HepG2 (cell line): ENCODE data around the gene PTPN2. TPM values are rescaled to one million over a fixed set of nuclear protein-coding genes. Genes with fewer than 3 reads are reported as not detected.

ENCODE experiments used
- ATAC-seq: fragments of 200-7000 bp; cut with Tn5 transposase; 3 replicates; pipeline ENCODE4 v1.9.1; 2020; ENCODE audit warnings: mild to moderate bottlenecking, moderate library complexity
- BruUV-seq: library from RNA; stranded (reverse); fragments of 400-500 nt; replicated peaks from 2 replicates; lab custom pipeline; 2021; lab: Mats Ljungman, UMichigan
- CTCF ChIA-PET: fragments of 300-600 bp; formaldehyde crosslinking; extraction: SDS; loops from one replicate; lab custom pipeline; 2021; ENCODE audit warnings: low total read pairs, inconsistent platforms, low intra/inter-chr PET ratio; lab: Yijun Ruan, JAX
- POLR2A ChIA-PET: fragments of 350-600 bp; sonication (Branson Sonifier 250); formaldehyde crosslinking; loops from one replicate; lab custom pipeline; 2020; ENCODE audit warnings: antibody characterized with exemption, inconsistent platforms; lab: Yijun Ruan, JAX
- DNase-seq: peaks from one replicate; pipeline ENCODE4 v3.0.0-alpha.2; 2015; ENCODE audit warnings: low spot score
- FAIRE-seq: peaks from 3 replicates; lab custom pipeline; 2011; peaks lifted over from hg19 to GRCh38; lab: Jason Lieb, UNC
- H2AFZ ChIP-seq: one replicate; pipeline ENCODE4 v1.6.1; 2011; ENCODE audit warnings: low read length, inconsistent platforms
- H3K27ac ChIP-seq: fragments of 300-600 bp; 3 replicates; pipeline ENCODE4 v1.8.0; 2011; ENCODE audit warnings: mixed run types, mild to moderate bottlenecking, mixed read lengths, low read length, inconsistent platforms; ENCODE audit not compliant: insufficient read depth; ENCODE audit errors: extremely low read length
- H3K27me3 ChIP-seq, 2 experiments: fragments of 200-600 bp in 1 of 2; 2 replicates in 1 of 2; 3 replicates in 1 of 2; pipeline versions ENCODE4 v1.6.0 to v1.8.0; 2011; ENCODE audit warnings: low read length in 2 of 2, mild to moderate bottlenecking in 2 of 2, moderate library complexity in 2 of 2, inconsistent platforms in 1 of 2; ENCODE audit not compliant: insufficient read depth in 2 of 2, control insufficient read depth in 1 of 2
- H3K36me3 ChIP-seq, 2 experiments: fragments of 200-600 bp in 1 of 2; replicated peaks in 1 of 2; 2 replicates in 1 of 2; 3 replicates in 1 of 2; pipeline versions ENCODE4 v1.5.1 to v1.8.0; 2011; ENCODE audit warnings: low read length in 2 of 2, inconsistent platforms in 1 of 2; ENCODE audit not compliant: insufficient read depth in 2 of 2, control insufficient read depth in 1 of 2
- H3K4me1 ChIP-seq: 2 replicates; pipeline ENCODE4 v1.5.1; 2012; ENCODE audit warnings: low read length, inconsistent platforms; ENCODE audit not compliant: insufficient read depth
- H3K4me2 ChIP-seq: 2 replicates; pipeline ENCODE4 v1.6.0; 2011; ENCODE audit warnings: low read depth, low read length, inconsistent platforms
- H3K4me3 ChIP-seq, 3 experiments: fragments of 200-600 bp in 1 of 3; sonication (generic), shearing (Covaris generic) in 1 of 3; replicated peaks in 1 of 3; 2 replicates each; pipeline ENCODE4 v1.5.1; 2011 to 2016; ENCODE audit warnings: low read length in 3 of 3, inconsistent platforms in 2 of 3, low read depth in 2 of 3, mild to moderate bottlenecking in 2 of 3, control low read depth in 1 of 3, mixed read lengths in 1 of 3; ENCODE audit not compliant: insufficient read depth in 1 of 3
- H3K79me2 ChIP-seq: one replicate; pipeline ENCODE4 v1.6.1; 2011; ENCODE audit warnings: low read length, inconsistent platforms; ENCODE audit not compliant: insufficient read depth
- H3K9ac ChIP-seq: 2 replicates; pipeline ENCODE4 v1.6.0; 2011; ENCODE audit warnings: mild to moderate bottlenecking, low read depth, low read length, inconsistent platforms; ENCODE audit not compliant: insufficient read depth
- H3K9me3 ChIP-seq: 2 replicates; pipeline ENCODE4 v1.5.1; 2012; ENCODE audit warnings: mild to moderate bottlenecking, low read length
- H4K20me1 ChIP-seq: 2 replicates; pipeline ENCODE4 v1.6.0; 2011; ENCODE audit warnings: inconsistent platforms, mild to moderate bottlenecking, low read length, moderate library complexity; ENCODE audit not compliant: insufficient read depth
- EHMT2 ChIP-seq: fragments of 200-600 bp; sonication (generic); IDR thresholded peaks from 2 replicates; pipeline ENCODE4 v1.7.0; 2017; ENCODE audit warnings: antibody characterized with exemption, low read depth, low read length, borderline replicate concordance
- FOXP4 ChIP-seq: sonication (generic); formaldehyde crosslinking; IDR thresholded peaks from 2 replicates; pipeline ENCODE4 v1.4.0; 2020; ENCODE audit warnings: missing genetic modification reagents
- HCFC1 ChIP-seq: fragments of 150-350 bp; IDR thresholded peaks from 2 replicates; pipeline ENCODE4 v1.6.1; 2014; ENCODE audit warnings: low read depth, low read length
- SMYD3 ChIP-seq: sonication (generic); formaldehyde crosslinking; IDR thresholded peaks from 2 replicates; pipeline ENCODE4 v1.8.1; 2023; ENCODE audit warnings: mild to moderate bottlenecking, missing genetic modification reagents
- SUZ12 ChIP-seq: fragments of 150-350 bp; IDR thresholded peaks from 2 replicates; pipeline ENCODE4 v1.6.1; 2014; ENCODE audit warnings: low read depth, low read length
- ZNF124 ChIP-seq: sonication (generic); formaldehyde crosslinking; IDR thresholded peaks from 2 replicates; pipeline ENCODE4 v1.4.0; 2020; ENCODE audit warnings: missing genetic modification reagents
- ZNF142 ChIP-seq: sonication (generic); formaldehyde crosslinking; IDR thresholded peaks from 2 replicates; pipeline ENCODE4 v1.4.0; 2020; ENCODE audit warnings: missing genetic modification reagents
- ZNF709 ChIP-seq: sonication (generic); formaldehyde crosslinking; IDR thresholded peaks from 2 replicates; pipeline ENCODE4 v1.5.0; 2020; ENCODE audit warnings: mild to moderate bottlenecking, missing genetic modification reagents
- WGBS: methylation state at CpG from one replicate; pipeline ENCODE4 v1.1.6; 2017; ENCODE audit warnings: low lambda C conversion rate; 5-methylcytosine and 5-hydroxymethylcytosine counted together
- in situ Hi-C: cut with HindIII; loops from 2 replicates; pipeline ENCODE4 v1.10.0; 2017; ENCODE audit warnings: low pct_unique_long_range_greater_than_20kb; ENCODE audit not compliant: extremely low pct_ligation_motif_present
- intact Hi-C: fragments of 100-400 bp; cut with micrococcal nuclease; formaldehyde crosslinking; loops from one replicate; pipeline ENCODE4 v1.10.0; 2022; ENCODE audit not compliant: unreplicated experiment
- polyA plus RNA-seq, 8 experiments: library from polyadenylated mRNA; depleted of rRNA in 3 of 8; stranded (reverse) in 7 of 8; unstranded in 1 of 8; fragments of >200 nt; fragmentation: Illumina TruSeq in 4 of 8; extraction: Trizol in 4 of 8; gene quantifications; 2 replicates each; pipeline versions ENCODE4 v1.2.1 to v1.2.3, GENCODE V29; 2011 to 2016; ENCODE audit warnings: low read depth in 4 of 8, missing spikeins in 1 of 8, mixed read lengths in 1 of 8; ENCODE audit not compliant: insufficient read depth in 1 of 8
- total RNA-seq, 5 experiments: library from RNA; depleted of rRNA; stranded (reverse); fragments of >200 nt; fragmentation: Illumina TruSeq; extraction: Trizol; gene quantifications; 2 replicates each; pipeline ENCODE4 v1.2.3, GENCODE V29; 2016; ENCODE audit warnings: low read depth in 1 of 5

Gene PTPN2
- total and polyA plus RNA-seq, 2 of the 13 experiments (the other 11 are each of a cell fraction or from before 2014, with no cell fraction given), result 24.9 to 41.5 TPM

GRCh38 chr18:12863687-12864216 is 20.3 kb downstream of the PTPN2 start:
- intact Hi-C loops, result no loop called here
- Histone ChIP-seq H2AFZ (no peak overlapping the region), H3K4me1 (peaks cover 19% of the 10 kb centered on the region), H3K27me3 (no peaks in the 10 kb centered on the region), H3K4me3 (no peak overlapping the region), H3K9me3 (no peaks in the 10 kb centered on the region), H3K36me3 (no peaks in the 10 kb centered on the region), H3K27ac (no peak overlapping the region), H3K9ac (no peak overlapping the region), H4K20me1 (no peaks in the 10 kb centered on the region; the same call in 1 of the 2 replicates), H3K79me2 (peaks cover 62% of the 10 kb centered on the region), H3K4me2 (no peak overlapping the region)
- TF ChIP-seq FOXP4, result no peak
- FAIRE-seq (no peak), ATAC-seq (no peak), DNase-seq (no peak)
- ChIA-PET POLR2A (interaction anchor here (3.5 kb wide), 1 partner anchor 20 kb away, joined by 19 read pairs; the partner anchor contains the start of gene PTPN2), CTCF (no interaction called here)
- BruUV-seq, result no TSS peak
- in situ Hi-C loops, result no loop called here
- 98% methylated on average over 3 of the region's 3 CpGs for WGBS

- Histone ChIP-seq H3K4me3 (no peak overlapping the region), H3K79me2 (peaks cover 63% of the 10 kb centered on the region)
- no peak for TF ChIP-seq SUZ12
- no peak for TF ChIP-seq ZNF142
- TF ChIP-seq EHMT2, result no peak
- no peak for TF ChIP-seq ZNF709
- no peak for TF ChIP-seq HCFC1
- no peak for TF ChIP-seq SMYD3 (CRISPR knock-in tag)
- TF ChIP-seq ZNF124, result no peak
These were observed 21.1 kb downstream of the PTPN2 start for GRCh38 chr18:12862874-12863482.

More at GRCh38 chr18:12862874-12863482, 21.1 kb downstream of the PTPN2 start:
- Histone ChIP-seq H3K4me1 (peaks cover 23% of the 10 kb centered on the region), H3K9ac (no peak overlapping the region), H2AFZ (no peak overlapping the region), H3K36me3 (no peaks in the 10 kb centered on the region; a peak in 1 of 5 replicates), H3K4me2 (no peak overlapping the region), H4K20me1 (no peaks in the 10 kb centered on the region; the same call in 1 of the 2 replicates), H3K9me3 (no peaks in the 10 kb centered on the region), H3K27ac (no peak overlapping the region), H3K27me3 (no peaks in the 10 kb centered on the region)
- in situ Hi-C loops (no loop called here), intact Hi-C loops (no loop called here)
- ATAC-seq, result no peak
- WGBS, result 98% methylated on average over 2 of the region's 2 CpGs
- DNase-seq, result no peak
- ChIA-PET CTCF (no interaction called here), POLR2A (interaction anchor here (3.5 kb wide), 1 partner anchor 21 kb away, joined by 19 read pairs; the partner anchor contains the start of gene PTPN2)
- no peak for FAIRE-seq
- no TSS peak for BruUV-seq
